GM12878 (cell line): ENCODE results near the gene KCNK4. TPM values are rescaled to one million over a fixed set of nuclear protein-coding genes. Genes with fewer than 3 reads are reported as not detected.
A peak's percentile ranks its signal among the peaks of the same experiment; 100 is the strongest.

ENCODE experiments used
- BCL11A ChIP-seq: IDR thresholded peaks from 2 replicates; pipeline ENCODE4 v1.6.1; 2011; ENCODE audit warnings: low read depth, low read length
- BRCA1 ChIP-seq: IDR thresholded peaks from 2 replicates; pipeline ENCODE4 v1.6.1; 2011; ENCODE audit warnings: low read depth, low read length, improper control_type of control experiment
- CBX5 ChIP-seq: sonication (generic); IDR thresholded peaks from 2 replicates; pipeline ENCODE4 v1.6.1; 2016; ENCODE audit warnings: low read depth, moderate library complexity, mild to moderate bottlenecking, inconsistent platforms
- CHD1 ChIP-seq: IDR thresholded peaks from 2 replicates; pipeline ENCODE4 v1.6.1; 2012; ENCODE audit warnings: low read depth, low read length, improper control_type of control experiment
- IKZF2 ChIP-seq, 2 experiments: fragments of 450-650 bp; IDR thresholded peaks; 2 replicates each; pipeline ENCODE4 v1.6.1; 2017; ENCODE audit warnings: mild to moderate bottlenecking in 2 of 2, moderate library complexity in 2 of 2
- IRF4 ChIP-seq: IDR thresholded peaks from 2 replicates; pipeline ENCODE4 v1.6.1; 2011; ENCODE audit warnings: low read depth, low read length
- JUNB ChIP-seq: IDR thresholded peaks from 2 replicates; pipeline ENCODE4 v1.6.1; 2016; ENCODE audit warnings: antibody characterized with exemption, mild to moderate bottlenecking
- MTA3 ChIP-seq: IDR thresholded peaks from 2 replicates; pipeline ENCODE4 v1.6.1; 2012; ENCODE audit warnings: low read length, inconsistent platforms, borderline replicate concordance
- TCF12 ChIP-seq: IDR thresholded peaks from 2 replicates; pipeline ENCODE4 v1.6.1; 2011; ENCODE audit warnings: low read depth, mild to moderate bottlenecking, low read length
- TCF3 ChIP-seq: IDR thresholded peaks from 2 replicates; pipeline ENCODE4 v1.6.1; 2012; ENCODE audit warnings: low read depth, mild to moderate bottlenecking, low read length, borderline replicate concordance; ENCODE audit not compliant: insufficient read depth
- ZNF217 ChIP-seq: fragments of 450-650 bp; IDR thresholded peaks from 2 replicates; pipeline ENCODE4 v1.6.1; 2017; ENCODE audit warnings: antibody characterized with exemption, mild to moderate bottlenecking
- ZNF622 ChIP-seq: fragments of 450-650 bp; IDR thresholded peaks from 2 replicates; pipeline ENCODE4 v1.6.1; 2017; ENCODE audit warnings: mild to moderate bottlenecking, inconsistent platforms
- polyA plus RNA-seq, 11 experiments: library from polyadenylated mRNA; depleted of rRNA in 4 of 11; unstranded in 6 of 11; stranded (reverse) in 5 of 11; fragments of >200 nt; fragmentation: Nextera tagmentation in 4 of 11; fragmentation: Illumina TruSeq in 1 of 11; extraction: Ambion mirVana in 4 of 11; extraction: Trizol in 1 of 11; gene quantifications; 1 replicate in 1 of 11; 2 replicates in 10 of 11; pipeline versions ENCODE4 v1.2.1 to v1.2.3, GENCODE V29; 2011 to 2016; ENCODE audit warnings: inconsistent platforms in 2 of 11, missing spikeins in 2 of 11, low read depth in 1 of 11
- total RNA-seq, 4 experiments: library from RNA; depleted of rRNA in 3 of 4; stranded (reverse); fragments of >200 nt in 3 of 4; fragmentation: Illumina TruSeq in 1 of 4; extraction: Trizol in 1 of 4; gene quantifications; 2 replicates each; pipeline versions ENCODE4 v1.2.1 to v1.2.3, GENCODE V29; 2013 to 2021
- TF ChIP-seq, protein P1 (sequence below), 3 experiments: IDR thresholded peaks in 2 of 3; conservative IDR thresholded peaks in 1 of 3; 2 replicates each; pipeline ENCODE4 v1.5.1; 2011; ENCODE audit warnings: low read depth in 3 of 3, low read length in 3 of 3, mild to moderate bottlenecking in 3 of 3, control low read depth in 2 of 3, moderate library complexity in 2 of 3, inconsistent platforms in 1 of 3, mixed read lengths in 1 of 3; ENCODE audit not compliant: control insufficient read depth in 2 of 3, insufficient read depth in 1 of 3; ENCODE audit errors: extremely low read depth in 1 of 3

The KCNK4 gene
- total and polyA plus RNA-seq, 10 of the 15 experiments (the other 5 are each of a cell fraction or from before 2014, with no cell fraction given): 0.04 TPM; not detected in 9

DNA sequence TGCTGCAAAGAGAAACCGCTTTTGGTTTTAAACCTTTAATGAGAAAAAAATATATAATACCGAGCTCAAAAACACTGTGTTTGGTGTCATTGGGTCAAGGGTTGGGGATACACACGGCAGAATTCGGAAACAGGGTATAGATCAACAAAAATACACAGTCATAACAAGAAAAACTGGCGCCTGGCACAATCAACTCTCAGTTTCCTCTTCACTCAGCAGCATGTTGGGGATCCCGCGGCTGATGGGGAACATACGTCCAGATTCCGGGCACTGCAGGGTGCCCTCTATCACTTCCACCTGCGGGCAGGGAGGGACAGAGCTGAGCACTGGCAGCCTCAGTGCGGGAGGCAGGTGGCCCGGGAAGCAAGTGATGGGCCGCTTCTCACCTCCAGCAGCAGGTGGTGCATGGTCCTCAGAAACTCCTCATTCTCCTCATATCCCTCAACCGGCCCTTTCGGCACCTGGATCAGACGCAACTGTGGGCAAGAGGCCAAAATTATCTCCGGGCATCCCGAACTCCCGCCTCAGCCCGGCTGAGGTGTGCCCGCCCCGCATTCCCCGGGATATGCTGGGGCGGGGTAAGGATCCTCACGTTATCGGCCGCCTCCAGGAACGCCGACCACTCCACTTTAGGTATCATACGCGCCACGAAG is 25.7 kb downstream of the KCNK4 start (continued):
- TF ChIP-seq CHD1 (0 out of 2 replicates have a peak, but pooled peaks have one; percentile 11), CBX5 (no peak), IKZF2 (IDR thresholded peaks at IDR 0.05) (peak in 1 of 2 experiments; percentile 12; a peak in 2 of 4 replicates), ZNF217 (no peak), JUNB (peak; percentile 71), IRF4 (0 out of 2 replicates have a peak, but pooled peaks have one; percentile 31), BCL11A (no peak), MTA3 (0 out of 2 replicates have a peak, but pooled peaks have one; percentile 7), TCF3 (0 out of 2 replicates have a peak, but pooled peaks have one; percentile 6), BRCA1 (no peak), TCF12 (0 out of 2 replicates have a peak, but pooled peaks have one; percentile 16), ZNF622 (no peak)
- TF ChIP-seq, protein P1, sequence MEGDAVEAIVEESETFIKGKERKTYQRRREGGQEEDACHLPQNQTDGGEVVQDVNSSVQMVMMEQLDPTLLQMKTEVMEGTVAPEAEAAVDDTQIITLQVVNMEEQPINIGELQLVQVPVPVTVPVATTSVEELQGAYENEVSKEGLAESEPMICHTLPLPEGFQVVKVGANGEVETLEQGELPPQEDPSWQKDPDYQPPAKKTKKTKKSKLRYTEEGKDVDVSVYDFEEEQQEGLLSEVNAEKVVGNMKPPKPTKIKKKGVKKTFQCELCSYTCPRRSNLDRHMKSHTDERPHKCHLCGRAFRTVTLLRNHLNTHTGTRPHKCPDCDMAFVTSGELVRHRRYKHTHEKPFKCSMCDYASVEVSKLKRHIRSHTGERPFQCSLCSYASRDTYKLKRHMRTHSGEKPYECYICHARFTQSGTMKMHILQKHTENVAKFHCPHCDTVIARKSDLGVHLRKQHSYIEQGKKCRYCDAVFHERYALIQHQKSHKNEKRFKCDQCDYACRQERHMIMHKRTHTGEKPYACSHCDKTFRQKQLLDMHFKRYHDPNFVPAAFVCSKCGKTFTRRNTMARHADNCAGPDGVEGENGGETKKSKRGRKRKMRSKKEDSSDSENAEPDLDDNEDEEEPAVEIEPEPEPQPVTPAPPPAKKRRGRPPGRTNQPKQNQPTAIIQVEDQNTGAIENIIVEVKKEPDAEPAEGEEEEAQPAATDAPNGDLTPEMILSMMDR (IDR thresholded peaks at IDR 0.05 in 2 of 3, conservative IDR thresholded peaks at IDR 0.05 in 1 of 3; ENCODE audit: control insufficient read depth in 2 of 3, extremely low read depth in 1 of 3, insufficient read depth in 1 of 3, low read depth in 3 of 3, low read length in 3 of 3): peak; percentile 25 to 32 (median 29); a peak in 3 of 6 replicates
- TF ChIP-seq, all 136 proteins: peak for 12
